HCT116 (cell line): Measurements from ENCODE around the gene PDCL3. TPM values are rescaled to one million over a fixed set of nuclear protein-coding genes. Genes with fewer than 3 reads are reported as not detected.

Experiments used
- ATAC-seq: fragments of 200-7000 bp; cut with Tn5 transposase; 2 replicates; pipeline ENCODE4 v1.9.1; 2020; ENCODE audit warnings: mild to moderate bottlenecking, moderate library complexity
- Bru-seq: library from RNA; stranded (reverse); fragments of 400-500 nt; gene quantifications from one replicate; lab custom pipeline; 2021; lab: Mats Ljungman, UMichigan
- BruChase-seq, 2 experiments: library from RNA; stranded (reverse); fragments of 400-500 nt; gene quantifications; one replicate each; lab custom pipeline; 2021; lab: Mats Ljungman, UMichigan
- BruUV-seq: library from RNA; stranded (reverse); fragments of 400-500 nt; replicated peaks from 2 replicates; lab custom pipeline; 2021; lab: Mats Ljungman, UMichigan
- CTCF ChIA-PET: fragments of 300-600 bp; sonication (Branson Sonifier 250); formaldehyde crosslinking; loops from one replicate; lab custom pipeline; 2021; ENCODE audit warnings: antibody characterized with exemption; lab: Charles Lee
- POLR2A ChIA-PET: fragments of 300-600, 350-600 bp; sonication (Branson Sonifier 250); formaldehyde crosslinking; loops from one replicate; lab custom pipeline; 2021; ENCODE audit warnings: antibody characterized with exemption; lab: Charles Lee
- RAD21 ChIA-PET, 2 experiments: fragments of 300-600 bp; sonication (Branson Sonifier 250); formaldehyde crosslinking; loops; one replicate each; lab custom pipeline; 2023; ENCODE audit warnings: low total read pairs in 2 of 2; ENCODE audit not compliant: uncharacterized antibody in 2 of 2, unreplicated experiment in 2 of 2, low non-redundant PET in 1 of 2; lab: Charles Lee
- DNase-seq: peaks from one replicate; pipeline ENCODE4 v3.0.0-alpha.2; 2010; ENCODE audit warnings: low read depth, low spot score
- H2AFZ ChIP-seq: fragments of 200-600 bp; shearing (Covaris generic), sonication (generic); 2 replicates; pipeline ENCODE4 v1.6.1; 2017; ENCODE audit warnings: low read depth, mixed run types, mixed read lengths, antibody characterized with exemption, low read length; ENCODE audit not compliant: poor library complexity, severe bottlenecking
- H3K27ac ChIP-seq: 2 replicates; pipeline ENCODE4 v1.5.1; 2012; ENCODE audit warnings: low read depth, low read length
- H3K27me3 ChIP-seq: fragments of 200-600 bp; sonication (generic); 2 replicates; pipeline ENCODE4 v1.6.1; 2016; ENCODE audit warnings: mixed run types, low read length, mixed read lengths; ENCODE audit not compliant: insufficient read depth
- H3K36me3 ChIP-seq, 2 experiments: fragments of 200-500 bp in 1 of 2; fragments of 200-600 bp in 1 of 2; sonication (Bioruptor generic) in 1 of 2; sonication (generic) in 1 of 2; 2 replicates each; pipeline versions ENCODE4 v1.5.1 to v1.6.1; 2014 to 2016; ENCODE audit warnings: low read length in 2 of 2, inconsistent platforms in 1 of 2, mixed read lengths in 1 of 2, mixed run types in 1 of 2; ENCODE audit not compliant: insufficient read depth in 2 of 2, control insufficient read depth in 1 of 2
- H3K4me1 ChIP-seq, 2 experiments: fragments of 200-600 bp in 1 of 2; sonication (generic) in 1 of 2; 2 replicates each; pipeline versions ENCODE4 v1.5.1 to v1.6.1; 2012 to 2017; ENCODE audit warnings: low read length in 2 of 2, inconsistent platforms in 1 of 2, mild to moderate bottlenecking in 1 of 2, mixed read lengths in 1 of 2, mixed run types in 1 of 2, moderate library complexity in 1 of 2; ENCODE audit not compliant: insufficient read depth in 2 of 2, control insufficient read depth in 1 of 2
- H3K4me2 ChIP-seq: fragments of 200-600 bp; sonication (generic); 2 replicates; pipeline ENCODE4 v1.6.1; 2017; ENCODE audit warnings: mixed run types, low read length, mixed read lengths
- H3K4me3 ChIP-seq, 2 experiments: fragments of 200-600 bp in 1 of 2; sonication (generic) in 1 of 2; replicated peaks in 1 of 2; 2 replicates each; pipeline ENCODE4 v1.5.1; 2011 to 2016; ENCODE audit warnings: low read length in 2 of 2, control low read depth in 1 of 2, low read depth in 1 of 2, mild to moderate bottlenecking in 1 of 2, mixed read lengths in 1 of 2, mixed run types in 1 of 2
- H3K79me2 ChIP-seq: fragments of 200-600 bp; sonication (generic); 2 replicates; pipeline ENCODE4 v1.6.1; 2017; ENCODE audit warnings: mild to moderate bottlenecking, mixed run types, low read length, moderate library complexity, mixed read lengths; ENCODE audit not compliant: insufficient read depth
- H3K9ac ChIP-seq: fragments of 200-600 bp; sonication (generic); 2 replicates; pipeline ENCODE4 v1.6.1; 2016; ENCODE audit warnings: low read length, mixed read lengths
- H3K9me2 ChIP-seq: fragments of 200-600 bp; sonication (generic), shearing (Covaris generic); 2 replicates; pipeline ENCODE4 v1.6.1; 2017; ENCODE audit warnings: mixed run types, mild to moderate bottlenecking, moderate library complexity; ENCODE audit not compliant: insufficient read depth
- H3K9me3 ChIP-seq, 2 experiments: fragments of 200-500 bp in 1 of 2; fragments of 200-600 bp in 1 of 2; sonication (Bioruptor generic) in 1 of 2; sonication (generic) in 1 of 2; 2 replicates each; pipeline ENCODE4 v1.6.1; 2014 to 2017; ENCODE audit warnings: low read length in 2 of 2, mixed read lengths in 2 of 2, inconsistent platforms in 1 of 2, low read depth in 1 of 2, mild to moderate bottlenecking in 1 of 2, mixed run types in 1 of 2, moderate library complexity in 1 of 2; ENCODE audit not compliant: control insufficient read depth in 1 of 2, insufficient read depth in 1 of 2
- H4K20me1 ChIP-seq: fragments of 200-600 bp; sonication (generic), shearing (Covaris generic); 2 replicates; pipeline ENCODE4 v1.6.1; 2017; ENCODE audit warnings: mixed run types, mild to moderate bottlenecking, moderate library complexity; ENCODE audit not compliant: insufficient read depth
- CEBPB ChIP-seq: IDR thresholded peaks from 2 replicates; pipeline ENCODE4 v1.6.1; 2012; ENCODE audit warnings: low read depth
- CTCF ChIP-seq, 3 experiments: fragments of 200-600 bp in 1 of 3; sonication (generic) in 1 of 3; IDR thresholded peaks in 2 of 3; conservative IDR thresholded peaks in 1 of 3; 2 replicates each; pipeline ENCODE4 v1.5.1; 2012 to 2017; ENCODE audit warnings: low read depth in 2 of 3, low read length in 2 of 3, antibody characterized with exemption in 1 of 3, borderline replicate concordance in 1 of 3, control low read depth in 1 of 3, mild to moderate bottlenecking in 1 of 3, mixed read lengths in 1 of 3, mixed run types in 1 of 3, moderate library complexity in 1 of 3; ENCODE audit not compliant: insufficient read depth in 1 of 3
- ELF1 ChIP-seq: IDR thresholded peaks from 2 replicates; pipeline ENCODE4 v1.6.1; 2012; ENCODE audit warnings: low read depth, borderline replicate concordance
- EZH2phosphoT487 ChIP-seq: fragments of 200-600 bp; IDR thresholded peaks from 2 replicates; pipeline ENCODE4 v1.6.1; 2018; ENCODE audit warnings: antibody characterized with exemption, borderline replicate concordance
- JUND ChIP-seq: IDR thresholded peaks from 2 replicates; pipeline ENCODE4 v1.6.1; 2012
- MAX ChIP-seq: IDR thresholded peaks from 2 replicates; pipeline ENCODE4 v1.6.1; 2012
- SIN3A ChIP-seq: IDR thresholded peaks from 2 replicates; pipeline ENCODE4 v1.6.1; 2012; ENCODE audit warnings: low read depth
- SP1 ChIP-seq: IDR thresholded peaks from 2 replicates; pipeline ENCODE4 v1.6.1; 2012; ENCODE audit warnings: low read depth
- SRF ChIP-seq: IDR thresholded peaks from 2 replicates; pipeline ENCODE4 v1.6.1; 2012; ENCODE audit warnings: low read depth
- TCF7L2 ChIP-seq: IDR thresholded peaks from 2 replicates; pipeline ENCODE4 v1.7.0; 2011; ENCODE audit warnings: borderline replicate concordance, inconsistent platforms; ENCODE audit not compliant: insufficient read depth, insufficient read length; ENCODE audit errors: extremely low read depth
- ZBTB33 ChIP-seq: IDR thresholded peaks from 2 replicates; pipeline ENCODE4 v1.6.1; 2011; ENCODE audit warnings: mild to moderate bottlenecking, low read length, moderate library complexity; ENCODE audit not compliant: insufficient replicate concordance; ENCODE audit errors: extremely low read depth
- ZFX ChIP-seq: fragments of 450-650 bp; IDR thresholded peaks from 2 replicates; pipeline ENCODE4 v1.6.1; 2017
- ZNF274 ChIP-seq: fragments of 200-500 bp; sonication (Bioruptor generic); IDR thresholded peaks from 2 replicates; pipeline ENCODE4 v1.6.1; 2014; ENCODE audit warnings: mild to moderate bottlenecking, low read depth, low read length, inconsistent platforms
- intact Hi-C: fragments of 100-400 bp; cut with micrococcal nuclease; formaldehyde crosslinking; loops from 2 replicates; pipeline ENCODE4 v1.10.0; 2022
- long read RNA-seq: library from polyadenylated mRNA; unstranded; transcript quantifications from one replicate; pipeline ENCODE4 v2.0.0, GENCODE V29; 2021; ENCODE audit not compliant: unreplicated experiment
- polyA plus RNA-seq: library from polyadenylated mRNA; unstranded; fragments of >200 nt; gene quantifications from 2 replicates; pipeline ENCODE4 v1.2.1, GENCODE V29; 2012; ENCODE audit warnings: missing spikeins
- total RNA-seq: library from RNA; stranded (reverse); gene quantifications from one replicate; pipeline ENCODE4 v1.2.1, GENCODE V29; 2021; ENCODE audit not compliant: unreplicated experiment

Gene PDCL3
- total RNA-seq (26.3 TPM), Bru-seq, nascent RNA (percentile 57 among the genes with signal in this experiment), BruChase-seq, experiment 1, labeled RNA remaining after a 6-hour chase (percentile 77 among the genes with signal in this experiment), BruChase-seq, experiment 2, labeled RNA remaining after a 2-hour chase (percentile 58 among the genes with signal in this experiment)
- polyA plus RNA-seq: 18.3 and 24.8 TPM in 2 replicates
- long read RNA-seq, transcript PDCL3-201 (6 exons, 1,337 nt): major isoform, 54 of 56 reads
- long read RNA-seq, partial matches to known transcripts: 0 of 56 reads
- long read RNA-seq, other reads (novel, unspliced or antisense): 2 of 56 reads

- CTCF ChIA-PET: interaction anchor here (0.8 to 2.0 kb wide), 4 partner anchors 8 to 301 kb away, joined by 3 to 9 read pairs (median 4); no protein-coding TSS in a partner anchor
- peak within 1 kb of the TSS; percentile 88 for H2AFZ ChIP-seq
- BruUV-seq: no TSS peak
These were observed at the start of gene PDCL3 for GRCh38 chr2:100562613-100563406. Gene PDCL3, plus strand, starts transcription at chr2:100562993. Its CDS starts 75 bp downstream, at chr2:100563068.

More at GRCh38 chr2:100562613-100563406, at the start of gene PDCL3:
- H3K9me3 ChIP-seq: no peaks in the 10 kb centered on the region
- no peaks in the 10 kb centered on the region for H3K27me3 ChIP-seq
- H3K36me3 ChIP-seq: no peaks in the 10 kb centered on the region
- ChIA-PET RAD21 (no interaction called here), POLR2A (interaction anchor here (0.8 to 2.1 kb wide), 9 partner anchors 8 to 439 kb away, joined by 3 to 13 read pairs (median 4); partner anchors contain the start of gene RPL31)
- H3K9me2 ChIP-seq: no peaks in the 10 kb centered on the region
- H4K20me1 ChIP-seq: no peaks in the 10 kb centered on the region
- ATAC-seq (peak; percentile 91), DNase-seq (peak; percentile 97)
- intact Hi-C loops: loop anchor here (10.0 kb wide), 2 partner anchors 268 to 298 kb away; no protein-coding TSS in a partner anchor
- peak within 1 kb of the TSS; percentile 94 for H3K4me2 ChIP-seq
- H3K4me3 ChIP-seq: peak within 1 kb of the TSS; percentile 82 to 86
- peak within 1 kb of the TSS; percentile 92 for H3K9ac ChIP-seq
- peaks cover 5% of the 10 kb centered on the region; the same call in 1 of the 2 replicates for H3K79me2 ChIP-seq
- TF ChIP-seq TCF7L2 (no peak), SIN3A (peak; percentile 28; the same call in 1 of the 2 replicates), ZFX (peak; percentile 87), MAX (peak; percentile 89), CTCF (IDR thresholded peaks at IDR 0.05 in 2 of 3, conservative IDR thresholded peaks at IDR 0.05 in 1 of 3; ENCODE audit: borderline replicate concordance in 1 of 3, insufficient read depth in 1 of 3, low read depth in 2 of 3, low read length in 2 of 3) (peak in 1 of 3 experiments; percentile 27; a peak in 1 of 6 replicates), CEBPB (no peak), ELF1 (peak; percentile 83), SRF (peak; percentile 99), ZBTB33 (peak; percentile 86), ZNF274 (no peak), JUND (no peak), SP1 (peak; percentile 61), EZH2phosphoT487 (no peak)
- peak within 1 kb of the TSS; percentile 76 for H3K27ac ChIP-seq
- peaks cover 11 to 17% of the 10 kb centered on the region in 2 experiments; a peak in 3 of 4 replicates for H3K4me1 ChIP-seq
